Activated CD4-positive, CD25-positive, alpha-beta regulatory T cell treated with anti-CD3 and anti-CD28 coated beads, Interleukin-2, amount 50 U/mL, for 24 hours (primary cell): Measurements from ENCODE around the gene TNFSF12.

Experiments
- ATAC-seq, 2 donors: fragments of 150-1000 bp; cut with Tn5 transposase; one replicate each; pipeline ENCODE4 v1.10.0; 2021; ENCODE audit warnings: mild to moderate bottlenecking in 1 of 2, moderate library complexity in 1 of 2

Gene TNFSF12

DNA sequence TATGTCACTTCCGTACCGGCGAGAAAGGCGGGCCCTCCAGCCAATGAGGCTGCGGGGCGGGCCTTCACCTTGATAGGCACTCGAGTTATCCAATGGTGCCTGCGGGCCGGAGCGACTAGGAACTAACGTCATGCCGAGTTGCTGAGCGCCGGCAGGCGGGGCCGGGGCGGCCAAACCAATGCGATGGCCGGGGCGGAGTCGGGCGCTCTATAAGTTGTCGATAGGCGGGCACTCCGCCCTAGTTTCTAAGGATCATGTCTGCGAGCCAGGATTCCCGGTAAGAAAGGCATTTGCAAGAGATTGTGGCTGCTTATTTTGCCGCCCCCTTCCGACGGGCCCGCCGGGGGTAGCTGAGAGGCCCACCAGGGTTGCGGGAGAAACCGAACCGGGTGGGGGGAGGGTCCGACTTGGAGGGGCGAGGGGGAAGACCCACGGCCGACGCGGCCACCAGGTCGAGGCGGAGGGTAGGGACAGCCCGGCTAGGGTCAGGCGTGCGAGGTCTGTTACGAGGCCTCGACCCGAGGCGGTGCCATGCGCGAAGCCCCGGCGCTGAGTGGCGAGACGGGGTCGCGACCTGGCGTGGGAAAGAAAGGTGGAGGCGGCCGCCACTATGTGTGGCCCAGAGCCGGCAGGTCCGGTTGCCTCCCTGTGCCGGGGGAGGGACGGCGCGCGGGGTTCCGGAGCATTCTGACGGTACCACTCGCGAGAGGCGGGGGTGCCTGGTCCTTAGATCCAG lies 23.9 kb downstream of the TNFSF12 start:
- peak; percentile 0 to 86 for ATAC-seq

- peak; percentile 36 to 37 for ATAC-seq
These were observed 24.6 kb downstream of the TNFSF12 start for GRCh38 chr17:7573324-7574080.

GRCh38 chr17:7574176-7574953 lies 25.5 kb downstream of the TNFSF12 start:
- ATAC-seq, result no peak

DNA sequence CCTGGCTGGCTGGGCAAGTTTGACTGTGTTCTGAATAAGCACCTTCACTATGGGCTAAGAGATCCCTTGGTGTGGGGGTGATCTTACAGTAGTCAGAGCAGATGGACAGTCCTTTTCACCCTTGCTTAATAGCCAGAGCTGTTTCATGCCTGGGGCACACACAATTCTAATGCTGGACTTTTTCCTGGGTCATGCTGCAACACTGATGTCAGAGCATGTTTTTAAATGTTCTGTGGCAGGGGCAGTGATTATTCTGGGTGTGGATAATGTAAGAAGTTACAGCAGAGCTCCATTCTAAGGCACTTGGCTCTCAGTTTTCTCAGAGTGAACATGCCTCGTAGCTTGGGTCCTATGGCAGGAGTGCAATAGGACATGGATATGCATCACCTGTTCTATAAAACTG lies 26.6 kb downstream of the TNFSF12 start:
- no peak for ATAC-seq

- no peak for ATAC-seq
These were observed 27.1 kb downstream of the TNFSF12 start for GRCh38 chr17:7575959-7576358.

GRCh38 chr17:7576432-7576937 lies 27.6 kb downstream of the TNFSF12 start:
- no peak for ATAC-seq

DNA sequence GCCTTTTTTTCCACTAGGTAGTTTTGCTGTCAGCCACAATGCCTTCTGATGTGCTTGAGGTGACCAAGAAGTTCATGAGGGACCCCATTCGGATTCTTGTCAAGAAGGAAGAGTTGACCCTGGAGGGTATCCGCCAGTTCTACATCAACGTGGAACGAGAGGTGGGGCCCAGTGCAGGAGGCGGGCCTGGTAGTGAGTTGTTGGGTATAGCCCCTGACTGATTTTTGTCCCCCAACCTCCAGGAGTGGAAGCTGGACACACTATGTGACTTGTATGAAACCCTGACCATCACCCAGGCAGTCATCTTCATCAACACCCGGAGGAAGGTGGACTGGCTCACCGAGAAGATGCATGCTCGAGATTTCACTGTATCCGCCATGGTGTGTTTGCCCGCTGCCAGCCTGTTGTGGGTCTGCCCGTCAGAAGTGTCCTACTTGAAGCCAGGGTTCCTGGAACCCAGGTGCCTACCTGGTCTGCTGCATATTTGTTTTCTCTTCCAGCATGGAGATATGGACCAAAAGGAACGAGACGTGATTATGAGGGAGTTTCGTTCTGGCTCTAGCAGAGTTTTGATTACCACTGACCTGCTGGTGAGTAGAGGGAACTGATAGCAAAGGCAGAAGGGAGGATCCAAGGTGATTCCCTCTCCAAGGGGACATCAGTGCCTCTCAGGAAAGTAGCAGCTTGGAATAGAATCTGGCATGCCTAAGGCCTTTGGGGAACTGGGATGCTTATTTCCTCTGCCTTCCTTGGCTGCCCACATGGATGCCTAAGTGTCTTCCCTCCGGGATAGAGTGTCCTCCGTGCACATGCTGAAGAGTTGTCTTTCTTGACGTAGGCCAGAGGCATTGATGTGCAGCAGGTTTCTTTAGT lies 28.7 kb downstream of the TNFSF12 start:
- ATAC-seq, result no peak

- peak; percentile 75 to 76 for ATAC-seq
These were observed 30.4 kb downstream of the TNFSF12 start, which contains the start of gene CD68 for GRCh38 chr17:7579001-7579833. Gene CD68 (plus strand): TSS chr17:7579638. CDS start chr17:7579678, 40 bp downstream.

DNA sequence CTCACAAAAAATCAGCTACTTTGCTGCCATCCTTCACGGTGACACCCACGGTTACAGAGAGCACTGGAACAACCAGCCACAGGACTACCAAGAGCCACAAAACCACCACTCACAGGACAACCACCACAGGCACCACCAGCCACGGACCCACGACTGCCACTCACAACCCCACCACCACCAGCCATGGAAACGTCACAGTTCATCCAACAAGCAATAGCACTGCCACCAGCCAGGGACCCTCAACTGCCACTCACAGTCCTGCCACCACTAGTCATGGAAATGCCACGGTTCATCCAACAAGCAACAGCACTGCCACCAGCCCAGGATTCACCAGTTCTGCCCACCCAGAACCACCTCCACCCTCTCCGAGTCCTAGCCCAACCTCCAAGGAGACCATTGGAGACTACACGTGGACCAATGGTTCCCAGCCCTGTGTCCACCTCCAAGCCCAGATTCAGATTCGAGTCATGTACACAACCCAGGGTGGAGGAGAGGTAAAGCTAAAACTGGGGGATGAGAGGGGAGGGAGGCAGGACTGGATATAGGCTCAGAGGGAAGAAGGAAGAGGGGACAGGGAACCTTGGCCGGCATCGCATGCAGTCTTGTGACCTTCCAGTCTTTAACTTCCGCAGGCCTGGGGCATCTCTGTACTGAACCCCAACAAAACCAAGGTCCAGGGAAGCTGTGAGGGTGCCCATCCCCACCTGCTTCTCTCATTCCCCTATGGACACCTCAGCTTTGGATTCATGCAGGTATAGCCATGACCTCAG lies 31.2 kb downstream of the TNFSF12 start:
- ATAC-seq, result no peak

- no peak for ATAC-seq
These were observed 32.0 kb downstream of the TNFSF12 start for GRCh38 chr17:7580604-7581575.

- no peak for ATAC-seq
These were observed 33.8 kb downstream of the TNFSF12 start for GRCh38 chr17:7582396-7583252.

- ATAC-seq, result peak; percentile 71
These were observed 34.6 kb downstream of the TNFSF12 start, which contains the start of gene MPDU1 for GRCh38 chr17:7583253-7584109. Gene MPDU1 (plus strand): TSS chr17:7583852. CDS start chr17:7583863, 11 bp downstream.

- no peak for ATAC-seq
These were observed 38.0 kb downstream of the TNFSF12 start for GRCh38 chr17:7586673-7587419.

DNA sequence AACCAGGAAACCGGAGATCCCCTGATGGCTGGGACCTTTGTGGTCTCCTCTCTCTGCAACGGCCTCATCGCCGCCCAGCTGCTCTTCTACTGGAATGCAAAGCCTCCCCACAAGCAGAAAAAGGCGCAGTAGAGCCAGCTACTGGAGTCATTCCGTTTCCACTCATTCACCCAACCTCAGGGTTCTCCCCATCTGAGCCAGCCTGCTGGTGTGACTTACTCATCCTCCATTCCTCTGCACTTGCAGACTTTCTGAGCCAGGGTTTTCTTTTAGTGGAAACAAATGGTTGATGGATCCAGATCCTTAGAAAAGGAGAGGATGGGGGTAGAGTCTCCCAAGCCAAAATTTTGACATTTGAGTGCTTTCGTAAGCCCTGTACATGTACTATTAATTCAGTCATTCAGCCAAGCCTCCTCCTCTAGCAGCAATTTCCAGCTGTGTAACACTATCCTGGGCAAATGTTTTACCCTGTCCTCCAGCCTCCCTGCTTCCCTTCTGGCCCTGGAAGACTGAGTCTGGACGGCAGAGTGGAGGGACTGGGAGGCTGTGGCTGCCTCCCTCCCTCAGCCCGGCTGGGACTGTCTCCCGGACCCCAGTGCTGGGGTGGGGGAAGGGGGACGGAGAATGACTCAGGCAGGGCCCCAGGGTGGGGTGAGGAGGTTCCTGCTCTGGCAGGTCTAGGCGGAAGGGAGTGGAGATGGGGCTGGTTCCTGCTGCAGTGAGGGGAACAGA lies 38.7 kb downstream of the TNFSF12 start:
- no peak for ATAC-seq

DNA sequence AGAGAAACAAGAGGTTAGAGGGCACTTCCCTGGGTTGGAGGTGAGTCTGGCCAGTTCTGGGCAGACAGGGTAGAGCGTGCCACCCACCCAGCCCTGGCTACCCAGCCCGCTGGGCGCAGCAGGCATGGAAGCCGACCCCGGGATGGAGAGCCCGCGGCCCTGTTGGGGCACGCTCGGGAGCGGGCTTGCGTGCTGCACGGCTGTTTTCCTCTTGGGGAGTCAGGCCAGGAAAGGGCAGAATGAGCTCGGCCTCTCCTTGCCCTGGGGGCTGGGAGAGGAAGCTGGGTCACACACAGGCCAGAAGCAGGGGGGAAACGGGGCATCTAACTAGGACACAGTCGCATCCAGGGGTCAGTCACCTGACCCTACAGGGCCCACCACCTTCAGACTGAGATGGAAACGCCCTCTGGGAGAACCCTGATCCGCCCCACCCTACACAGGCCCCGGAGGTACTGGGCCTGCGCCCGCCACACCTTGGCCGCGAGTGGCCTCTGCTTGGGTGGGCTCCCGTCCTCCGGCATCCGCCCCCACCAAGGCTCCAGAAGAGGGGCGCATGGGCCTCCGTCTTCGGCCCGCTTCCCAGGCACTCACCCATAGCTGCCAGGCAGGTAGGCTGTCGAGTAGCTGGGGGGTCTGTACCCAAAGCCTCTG lies 39.8 kb downstream of the TNFSF12 start:
- no peak for ATAC-seq
